NCI-H460 (cell line): ENCODE measurements around the gene ABO. TPM values are rescaled to one million over a fixed set of nuclear protein-coding genes. Genes with fewer than 3 reads are reported as not detected.
"Not testable (repeated sequence)": the region's sequence is repeated elsewhere in the genome, so short reads cannot be mapped to it uniquely, and the experiment has no call there.

Experiments
- DNase-seq: peaks from one replicate; pipeline ENCODE4 v3.0.0-alpha.2; 2016; ENCODE audit warnings: low read depth; ENCODE audit errors: extremely low read depth
- total RNA-seq: library from RNA; depleted of rRNA; stranded (reverse); fragments of >200 nt; shearing (Covaris generic); gene quantifications from 2 replicates; pipeline ENCODE4 v1.2.3, GENCODE V29; 2014

ABO gene
- total RNA-seq, 1 experiment from 2014 or later, result not detected

GRCh38 chr9:133268335-133269056 lies 6.5 kb downstream of the ABO start:
- no peak for DNase-seq

- DNase-seq, result no peak
These were observed 10.7 kb downstream of the ABO start for GRCh38 chr9:133264235-133264764.

DNA sequence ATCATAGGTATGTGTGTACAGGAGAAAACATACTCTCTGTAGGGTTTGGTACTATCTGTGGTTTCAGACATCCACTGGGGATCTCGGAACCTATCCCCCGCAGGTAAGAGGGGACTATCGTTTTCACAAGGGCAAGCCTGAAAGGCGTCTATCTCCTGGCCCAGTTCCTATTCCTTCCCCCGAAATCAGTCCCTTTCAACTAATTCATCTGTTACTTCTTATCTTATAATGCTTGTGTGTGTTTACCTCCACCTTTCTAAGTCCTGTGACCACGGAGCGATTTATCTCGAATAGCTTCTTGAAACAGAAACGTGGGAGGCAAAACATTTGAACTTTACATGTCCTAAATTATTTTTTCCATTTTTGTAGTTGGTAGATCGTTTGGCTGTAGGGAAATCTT lies 11.4 kb downstream of the ABO start:
- DNase-seq, result no peak

- no peak for DNase-seq
These were observed 12.8 kb downstream of the ABO start for GRCh38 chr9:133262226-133262625.

- no peak for DNase-seq
These were observed 13.3 kb downstream of the ABO start for GRCh38 chr9:133261753-133262120.

DNA sequence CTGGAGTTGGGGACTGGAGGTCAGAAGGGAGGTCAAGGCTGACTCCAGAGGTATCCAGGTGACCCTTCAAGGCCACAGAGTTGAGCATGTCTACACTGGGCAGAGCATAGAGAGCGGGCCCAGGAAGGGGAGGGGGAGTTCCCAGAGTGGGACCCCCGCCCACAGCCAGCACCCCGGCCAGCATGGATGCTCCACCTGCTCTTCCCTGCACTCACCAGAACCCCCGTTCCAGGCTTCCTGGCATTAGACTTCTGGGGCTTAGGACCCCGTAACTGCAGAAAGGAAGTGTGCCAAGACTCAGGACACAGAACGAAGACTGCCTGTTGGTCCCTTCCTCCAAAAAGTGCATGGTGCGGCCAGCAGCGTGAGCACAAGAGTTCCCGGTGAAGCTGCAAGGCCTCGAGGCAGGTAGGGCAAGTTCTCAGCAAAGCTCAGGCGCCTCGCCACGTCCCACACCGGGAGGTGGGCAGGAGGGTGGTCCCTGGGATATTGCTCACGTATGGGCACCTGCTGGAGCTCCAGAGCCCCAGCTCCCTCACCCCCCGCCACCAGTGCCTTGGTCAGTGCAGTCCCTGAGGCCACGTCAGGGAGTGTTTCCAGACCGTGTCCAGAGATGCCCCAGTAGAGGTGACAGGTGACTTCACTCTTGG lies 13.8 kb downstream of the ABO start:
- no peak for DNase-seq

DNA sequence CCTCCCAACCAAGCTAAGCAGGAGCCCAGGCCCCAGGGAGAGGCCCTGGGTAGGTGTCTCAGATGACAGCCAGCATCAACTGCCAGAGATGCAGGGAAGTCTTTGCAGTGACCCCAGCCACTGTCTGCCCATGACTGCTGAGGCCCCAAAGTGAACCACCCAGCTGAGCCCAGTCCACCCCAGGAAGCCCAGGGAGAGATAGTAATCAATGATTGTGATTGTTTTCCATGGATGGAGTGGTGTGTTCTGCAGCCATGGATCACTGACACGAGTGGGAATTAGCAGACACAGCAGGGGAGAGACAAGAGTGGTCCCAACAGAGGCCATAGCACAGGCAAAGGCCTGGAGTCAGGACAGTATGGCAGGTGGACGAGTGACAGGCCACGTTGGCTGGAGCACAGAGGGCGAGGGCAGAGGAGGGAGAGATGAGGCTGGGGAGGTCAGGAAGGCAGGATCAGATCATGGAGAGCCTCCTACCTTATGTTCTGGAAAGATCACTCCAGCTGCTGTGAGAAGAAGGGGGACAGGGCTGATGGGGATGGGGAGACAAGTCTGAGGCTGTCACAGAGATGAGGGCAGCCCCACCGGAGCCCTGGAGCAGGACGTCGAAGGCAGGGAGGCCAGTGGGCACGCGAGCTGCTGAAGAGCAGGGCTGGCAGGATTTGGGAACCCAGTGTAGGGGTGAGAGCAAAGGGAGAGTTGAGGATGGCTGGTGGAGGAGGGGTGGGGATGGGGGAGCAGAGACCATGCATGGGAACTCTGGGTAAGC lies 14.5 kb downstream of the ABO start:
- no peak for DNase-seq

GRCh38 chr9:133258061-133259015 lies 16.7 kb downstream of the ABO start:
- no peak for DNase-seq

DNA sequence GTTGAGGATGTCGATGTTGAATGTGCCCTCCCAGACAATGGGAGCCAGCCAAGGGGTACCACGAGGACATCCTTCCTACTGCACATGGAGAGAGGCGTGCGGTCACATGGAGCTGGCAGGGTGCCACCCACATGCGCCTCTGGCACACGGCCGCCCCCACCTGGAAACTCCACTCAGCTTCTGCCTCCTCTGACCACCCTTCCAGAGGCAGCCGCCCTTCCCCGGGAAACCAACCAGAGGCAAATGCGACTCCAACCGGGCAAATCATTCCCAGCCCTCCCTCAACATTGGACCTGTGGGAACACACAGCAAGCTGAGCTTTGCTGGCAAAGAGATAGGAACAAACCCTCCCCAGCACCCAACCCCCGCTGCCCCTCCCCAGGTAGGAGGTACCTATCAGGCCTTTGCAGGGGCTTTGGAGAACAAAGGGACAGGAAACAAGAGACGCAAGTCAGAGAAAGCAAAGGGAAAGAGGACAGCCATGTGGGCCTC lies 17.5 kb downstream of the ABO start:
- no peak for DNase-seq

DNA sequence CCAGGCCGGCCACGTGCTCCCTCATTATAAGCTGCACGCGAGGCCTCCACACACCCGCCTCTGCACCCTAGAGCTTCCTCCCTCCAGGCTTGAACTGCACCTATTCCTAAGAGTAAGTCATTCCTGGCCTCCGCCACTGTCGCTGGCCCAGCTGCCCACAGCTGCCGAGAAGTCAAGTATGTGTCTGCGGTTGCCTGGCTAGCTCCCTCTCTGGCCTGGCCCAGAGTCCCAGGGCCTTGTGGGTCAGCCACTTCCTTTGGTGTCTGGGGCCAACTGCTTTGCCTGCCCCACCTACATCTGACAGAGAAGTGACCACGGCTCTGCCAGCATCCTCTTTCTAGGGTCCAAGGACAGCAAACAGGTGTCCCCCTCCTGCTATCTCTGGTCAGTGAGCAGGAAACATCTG lies 18.3 kb downstream of the ABO start:
- no peak for DNase-seq

DNA sequence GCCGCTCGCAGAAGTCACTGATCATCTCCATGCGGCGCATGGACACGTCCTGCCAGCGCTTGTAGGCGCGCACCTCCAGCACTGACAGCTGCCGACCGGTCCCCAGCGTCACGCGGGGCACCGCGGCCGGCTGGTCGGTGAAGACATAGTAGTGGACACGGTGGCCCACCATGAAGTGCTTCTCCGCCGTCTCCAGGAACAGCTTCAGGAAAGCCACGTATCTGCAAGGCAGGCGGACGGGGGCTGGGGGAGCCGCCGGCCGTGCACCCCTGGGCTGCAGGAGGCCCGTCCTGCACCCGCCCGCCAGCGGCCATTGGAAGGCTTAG lies 18.9 kb downstream of the ABO start:
- no peak for DNase-seq

DNA sequence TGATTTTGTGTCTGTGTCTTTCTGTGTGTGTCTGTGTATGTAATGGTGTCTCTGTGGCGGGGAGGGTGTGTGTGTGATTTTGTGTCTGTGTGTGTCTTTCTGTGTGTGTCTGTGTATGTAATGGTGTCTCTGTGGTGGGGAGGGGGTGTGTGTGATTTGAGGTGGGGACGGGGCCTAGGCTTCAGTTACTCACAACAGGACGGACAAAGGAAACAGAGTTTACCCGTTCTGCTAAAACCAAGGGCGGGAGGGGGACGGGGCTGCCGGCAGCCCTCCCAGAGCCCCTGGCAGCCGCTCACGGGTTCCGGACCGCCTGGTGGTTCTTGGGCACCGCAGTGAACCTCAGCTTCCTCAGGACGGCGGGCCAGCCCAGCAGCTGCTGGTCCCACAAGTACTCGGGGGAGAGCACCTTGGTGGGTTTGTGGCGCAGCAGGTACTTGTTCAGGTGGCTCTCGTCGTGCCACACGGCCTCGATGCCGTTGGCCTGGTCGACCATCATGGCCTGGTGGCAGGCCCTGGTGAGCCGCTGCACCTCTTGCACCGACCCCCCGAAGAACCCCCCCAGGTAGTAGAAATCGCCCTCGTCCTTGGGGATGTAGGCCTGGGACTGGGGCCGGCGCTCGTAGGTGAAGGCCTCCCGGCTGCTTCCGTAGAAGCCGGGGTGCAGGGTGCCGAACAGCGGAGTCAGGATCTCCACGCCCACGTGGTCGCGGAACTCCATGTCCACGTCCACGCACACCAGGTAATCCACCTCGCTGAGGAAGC lies 19.4 kb downstream of the ABO start:
- no peak for DNase-seq

- no peak for DNase-seq
These were observed 20.5 kb downstream of the ABO start for GRCh38 chr9:133254471-133254870.

- DNase-seq, result no peak
These were observed 21.7 kb downstream of the ABO start for GRCh38 chr9:133253268-133253667.

DNA sequence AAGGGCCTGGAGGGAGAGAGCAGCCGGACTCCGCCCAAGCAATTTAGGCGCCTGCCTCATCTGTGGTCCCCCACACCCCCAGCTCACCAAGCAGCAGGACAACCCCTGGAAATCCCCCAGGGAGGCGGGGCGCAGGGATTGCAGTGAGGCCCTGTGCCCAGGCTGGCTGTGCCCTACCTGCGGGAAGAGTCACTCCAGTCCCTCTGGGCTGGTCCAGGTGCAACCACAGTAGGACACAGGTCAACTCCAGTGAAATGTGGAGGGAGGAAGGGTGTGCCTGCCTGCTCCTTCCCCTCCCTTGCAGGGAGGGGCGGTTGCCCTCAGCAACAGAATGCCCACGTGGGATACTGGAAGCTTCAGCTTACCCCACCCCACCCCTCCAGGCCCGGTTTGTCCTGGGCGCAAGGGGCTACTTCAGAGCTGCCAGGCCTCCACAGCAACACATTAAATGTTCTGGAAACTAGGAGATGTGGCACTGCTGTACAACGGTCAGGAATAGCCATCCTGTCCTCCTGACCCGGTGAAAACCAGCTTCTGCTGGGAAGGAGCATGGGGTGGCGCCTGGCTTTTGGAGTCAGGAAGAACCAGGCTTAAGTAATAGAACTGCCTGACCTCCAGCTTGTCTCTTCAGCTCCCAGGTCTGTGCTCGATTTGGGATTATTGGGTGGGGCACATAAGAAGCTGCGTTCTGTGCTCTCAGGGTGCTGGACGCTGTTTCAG lies 22.5 kb downstream of the ABO start:
- no peak for DNase-seq

- no peak for DNase-seq
These were observed 23.2 kb downstream of the ABO start for GRCh38 chr9:133251773-133252172.

- not testable (repeated sequence) for DNase-seq
These were observed 23.8 kb downstream of the ABO start for GRCh38 chr9:133251221-133251620.

GRCh38 chr9:133250741-133251170 lies 24.2 kb downstream of the ABO start:
- DNase-seq, result no peak

GRCh38 chr9:133249337-133249736 lies 25.7 kb downstream of the ABO start:
- no peak for DNase-seq
